ENCODE measurements around the gene SCAF1. TPM values are rescaled to one million over a fixed set of nuclear protein-coding genes. Genes with fewer than 3 reads are reported as not detected.

The SCAF1 gene
- total and polyA plus RNA-seq, 10 of the 15 experiments (the other 5 are each of a cell fraction or from before 2014, with no cell fraction given) = 0.18 to 77.0 (median 5.3) TPM

- H3K9ac ChIP-seq (ENCODE audit: control insufficient read depth, insufficient read depth, low read length) = no peak overlapping the region
- no peaks in the 10 kb centered on the region for H3K79me2 ChIP-seq (ENCODE audit: control insufficient read depth, insufficient read depth, low read length)
- 94% methylated on average over 13 of the region's 13 CpGs for WGBS (ENCODE audit: insufficient coverage, insufficient replicate concordance, low lambda C conversion rate, missing lambda C conversion rate)
- in situ Hi-C loops (cut with MboI) (no loop called here), intact Hi-C loops (cut with micrococcal nuclease; ENCODE audit: unreplicated experiment) (no loop called here)
- TF ChIP-seq MTA2 (IDR thresholded peaks at IDR 0.05; ENCODE audit: low read depth) = no peak
- TF ChIP-seq YBX1 (IDR thresholded peaks at IDR 0.05) = no peak
- H3K9me3 ChIP-seq (replicated peaks; ENCODE audit: control insufficient read depth, insufficient read depth, low read length) = no peaks in the 10 kb centered on the region
- no peak overlapping the region for H2AFZ ChIP-seq (ENCODE audit: control insufficient read depth, low read depth, low read length)
- DNase-seq (ENCODE audit: low read depth, low spot score) = no peak
- no peaks in the 10 kb centered on the region for H3K27me3 ChIP-seq (replicated peaks in 1 of 2; ENCODE audit: control insufficient read depth in 2 of 2, insufficient read depth in 2 of 2, low read length in 1 of 2)
- no peaks in the 10 kb centered on the region for H4K20me1 ChIP-seq (ENCODE audit: control insufficient read depth, insufficient read depth)
- H3K27ac ChIP-seq (ENCODE audit: control insufficient read depth, insufficient read depth) = no peak overlapping the region
- ChIA-PET CTCF (no interaction called here), RAD21 (ENCODE audit: unreplicated experiment) (no interaction called here), SMC1A (ENCODE audit: uncharacterized antibody, unreplicated experiment) (no interaction called here), POLR2A (no interaction called here)
- no peaks in the 10 kb centered on the region for H3K4me1 ChIP-seq (ENCODE audit: control insufficient read depth, insufficient read depth, low read length)
- FAIRE-seq = no peak
- peaks cover 0 to 26% of the 10 kb centered on the region in 2 experiments; a peak in 3 of 4 replicates for H3K36me3 ChIP-seq (ENCODE audit: control insufficient read depth in 2 of 2, insufficient read depth in 2 of 2, low read length in 1 of 2)
- H3K4me2 ChIP-seq (ENCODE audit: control insufficient read depth, insufficient read depth) = no peak overlapping the region
- no peak overlapping the region for H3K4me3 ChIP-seq
- BruUV-seq (replicated peaks) = no TSS peak
- ATAC-seq = no peak
Observed at GRCh38 chr19:49653466-49653806, 11.4 kb downstream of the SCAF1 start.

- H3K27me3 ChIP-seq (replicated peaks in 1 of 2; ENCODE audit: control insufficient read depth in 2 of 2, insufficient read depth in 2 of 2, low read length in 1 of 2) = no peaks in the 10 kb centered on the region
- no peak overlapping the region for H2AFZ ChIP-seq (ENCODE audit: control insufficient read depth, low read depth, low read length)
- no peaks in the 10 kb centered on the region for H3K9me3 ChIP-seq (replicated peaks; ENCODE audit: control insufficient read depth, insufficient read depth, low read length)
- H3K4me2 ChIP-seq (ENCODE audit: control insufficient read depth, insufficient read depth) = no peak overlapping the region
- H3K4me3 ChIP-seq = no peak overlapping the region
- no peaks in the 10 kb centered on the region for H4K20me1 ChIP-seq (ENCODE audit: control insufficient read depth, insufficient read depth)
- no peaks in the 10 kb centered on the region for H3K79me2 ChIP-seq (ENCODE audit: control insufficient read depth, insufficient read depth, low read length)
- H3K27ac ChIP-seq (ENCODE audit: control insufficient read depth, insufficient read depth) = no peak overlapping the region
- ChIA-PET SMC1A (ENCODE audit: uncharacterized antibody, unreplicated experiment) (interaction anchor here (0.9 kb wide), 1 partner anchor 11 kb away, joined by 4 read pairs; the partner anchor contains the start of genes BCL2L12 and IRF3), POLR2A (interaction anchor here (1.2 kb wide), 1 partner anchor 13 kb away, joined by 3 read pairs; the partner anchor contains the start of gene SCAF1), RAD21 (ENCODE audit: unreplicated experiment) (no interaction called here), CTCF (no interaction called here)
- in situ Hi-C loops (cut with MboI) (no loop called here), intact Hi-C loops (cut with micrococcal nuclease; ENCODE audit: unreplicated experiment) (no loop called here)
- no peak for DNase-seq (ENCODE audit: low read depth, low spot score)
- FAIRE-seq = no peak
- ATAC-seq = no peak
- H3K4me1 ChIP-seq (ENCODE audit: control insufficient read depth, insufficient read depth, low read length) = no peaks in the 10 kb centered on the region
- peaks cover 0 to 36% of the 10 kb centered on the region in 2 experiments; a peak in 3 of 4 replicates for H3K36me3 ChIP-seq (ENCODE audit: control insufficient read depth in 2 of 2, insufficient read depth in 2 of 2, low read length in 1 of 2)
- H3K9ac ChIP-seq (ENCODE audit: control insufficient read depth, insufficient read depth, low read length) = no peak overlapping the region
- BruUV-seq (replicated peaks) = no TSS peak
- 91% methylated on average over 10 of the region's 10 CpGs for WGBS (ENCODE audit: insufficient coverage, insufficient replicate concordance, low lambda C conversion rate, missing lambda C conversion rate)
- TF ChIP-seq CEBPB (IDR thresholded peaks at IDR 0.05; ENCODE audit: borderline replicate concordance in 1 of 2, low read depth in 2 of 2, low read length in 2 of 2) (no peak), BACH1 (IDR thresholded peaks at IDR 0.05; ENCODE audit: borderline replicate concordance) (no peak), RELB (IDR thresholded peaks at IDR 0.05; ENCODE audit: low read depth) (no peak), BMI1 (IDR thresholded peaks at IDR 0.05; ENCODE audit: borderline replicate concordance) (no peak), TBL1XR1 (IDR thresholded peaks at IDR 0.05; ENCODE audit: low read depth, low read length) (no peak), ETV6 (conservative IDR thresholded peaks at IDR 0.05 in 1 of 2, IDR thresholded peaks at IDR 0.05 in 1 of 2; ENCODE audit: borderline replicate concordance in 1 of 2, low read depth in 1 of 2) (no peak), ZNF687 (IDR thresholded peaks at IDR 0.05) (no peak), KDM1A (IDR thresholded peaks at IDR 0.05; ENCODE audit: borderline replicate concordance) (no peak)
Observed at GRCh38 chr19:49654581-49654980, 12.6 kb downstream of the SCAF1 start.
